ENCODE results near the gene CDK5. TPM values are rescaled to one million over a fixed set of nuclear protein-coding genes. Genes with fewer than 3 reads are reported as not detected.
A peak's percentile ranks its signal among the peaks of the same experiment; 100 is the strongest.

Gene CDK5
- total and polyA plus RNA-seq, 9 of the 15 experiments (the other 6 are each of a cell fraction or from before 2014, with no cell fraction given): 3.2 to 38.0 (median 27.5) TPM

DNA sequence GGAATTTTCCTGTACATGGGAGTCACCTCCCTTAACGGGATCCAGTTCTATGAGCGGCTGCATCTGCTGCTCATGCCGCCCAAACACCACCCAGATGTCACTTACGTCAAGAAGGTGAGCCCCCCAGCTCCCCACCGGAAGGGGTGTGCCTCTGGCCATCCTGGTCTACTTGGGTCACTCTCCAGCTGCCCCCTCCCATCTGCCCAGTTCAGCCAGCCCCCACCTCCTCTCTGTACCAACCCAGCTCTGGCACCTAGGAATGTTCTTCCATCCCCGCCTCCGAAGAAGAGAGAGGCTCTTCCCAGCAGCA is 17.9 kb upstream of the CDK5 start:
- Histone ChIP-seq H3K4me3 (no peak overlapping the region), H3K4me2 (ENCODE audit: insufficient read depth, low read length) (no peak overlapping the region), H3K36me3 (ENCODE audit: control insufficient read depth, insufficient read depth, low read length) (peaks cover 90% of the 10 kb centered on the region), H3K4me1 (replicated peaks in 1 of 2; ENCODE audit: control insufficient read depth in 2 of 2, insufficient read depth in 2 of 2, low read length in 2 of 2) (peaks cover 23 to 73% of the 10 kb centered on the region in 2 experiments), H4K20me1 (replicated peaks; ENCODE audit: control insufficient read depth, insufficient read depth, low read length) (peaks cover 5% of the 10 kb centered on the region), H3K9ac (ENCODE audit: insufficient read depth in 1 of 2, low read depth in 2 of 2, low read length in 2 of 2) (peak overlapping the region in 1 of 2 experiments; percentile 74; a peak in 2 of 4 replicates), H3K9me3 (replicated peaks; ENCODE audit: control insufficient read depth, insufficient read depth, low read depth, low read length) (no peaks in the 10 kb centered on the region), H3K27ac (ENCODE audit: extremely low read depth, low read depth, low read length) (no peak overlapping the region), H2AFZ (ENCODE audit: low read depth, low read length) (no peak overlapping the region), H3K9me1 (ENCODE audit: control insufficient read depth, insufficient read depth, low read length) (no peaks in the 10 kb centered on the region), H3K27me3 (ENCODE audit: control insufficient read depth in 2 of 2, insufficient read depth in 2 of 2, low read length in 2 of 2) (no peaks in the 10 kb centered on the region), H3K79me2 (ENCODE audit: control insufficient read depth, insufficient read depth, low read length) (peaks cover 21% of the 10 kb centered on the region)
- POLR2A ChIA-PET: interaction anchor here (1.2 to 1.8 kb wide), 5 partner anchors 8 to 48 kb away, joined by 4 to 8 read pairs (median 5); partner anchors contain the start of gene ABCB8
- no TSS peak for BruUV-seq (replicated peaks)
- no peak for DNase-seq (ENCODE audit: extremely low read depth in 1 of 4, low spot score in 3 of 4)
- in situ Hi-C loops (cut with MboI) (no loop called here), intact Hi-C loops (cut with micrococcal nuclease) (no loop called here)
- no peak for ATAC-seq
- TF ChIP-seq MTA1 (IDR thresholded peaks at IDR 0.05; ENCODE audit: borderline replicate concordance): no peak
- TF ChIP-seq CBFB (CRISPR knock-in tag; IDR thresholded peaks at IDR 0.05): no peak
- peak; percentile 56 for TF ChIP-seq RBFOX2 (IDR thresholded peaks at IDR 0.05; ENCODE audit: low read depth, low read length)
- no peak for TF ChIP-seq HDAC1 (IDR thresholded peaks at IDR 0.05)
- TF ChIP-seq, protein P1, sequence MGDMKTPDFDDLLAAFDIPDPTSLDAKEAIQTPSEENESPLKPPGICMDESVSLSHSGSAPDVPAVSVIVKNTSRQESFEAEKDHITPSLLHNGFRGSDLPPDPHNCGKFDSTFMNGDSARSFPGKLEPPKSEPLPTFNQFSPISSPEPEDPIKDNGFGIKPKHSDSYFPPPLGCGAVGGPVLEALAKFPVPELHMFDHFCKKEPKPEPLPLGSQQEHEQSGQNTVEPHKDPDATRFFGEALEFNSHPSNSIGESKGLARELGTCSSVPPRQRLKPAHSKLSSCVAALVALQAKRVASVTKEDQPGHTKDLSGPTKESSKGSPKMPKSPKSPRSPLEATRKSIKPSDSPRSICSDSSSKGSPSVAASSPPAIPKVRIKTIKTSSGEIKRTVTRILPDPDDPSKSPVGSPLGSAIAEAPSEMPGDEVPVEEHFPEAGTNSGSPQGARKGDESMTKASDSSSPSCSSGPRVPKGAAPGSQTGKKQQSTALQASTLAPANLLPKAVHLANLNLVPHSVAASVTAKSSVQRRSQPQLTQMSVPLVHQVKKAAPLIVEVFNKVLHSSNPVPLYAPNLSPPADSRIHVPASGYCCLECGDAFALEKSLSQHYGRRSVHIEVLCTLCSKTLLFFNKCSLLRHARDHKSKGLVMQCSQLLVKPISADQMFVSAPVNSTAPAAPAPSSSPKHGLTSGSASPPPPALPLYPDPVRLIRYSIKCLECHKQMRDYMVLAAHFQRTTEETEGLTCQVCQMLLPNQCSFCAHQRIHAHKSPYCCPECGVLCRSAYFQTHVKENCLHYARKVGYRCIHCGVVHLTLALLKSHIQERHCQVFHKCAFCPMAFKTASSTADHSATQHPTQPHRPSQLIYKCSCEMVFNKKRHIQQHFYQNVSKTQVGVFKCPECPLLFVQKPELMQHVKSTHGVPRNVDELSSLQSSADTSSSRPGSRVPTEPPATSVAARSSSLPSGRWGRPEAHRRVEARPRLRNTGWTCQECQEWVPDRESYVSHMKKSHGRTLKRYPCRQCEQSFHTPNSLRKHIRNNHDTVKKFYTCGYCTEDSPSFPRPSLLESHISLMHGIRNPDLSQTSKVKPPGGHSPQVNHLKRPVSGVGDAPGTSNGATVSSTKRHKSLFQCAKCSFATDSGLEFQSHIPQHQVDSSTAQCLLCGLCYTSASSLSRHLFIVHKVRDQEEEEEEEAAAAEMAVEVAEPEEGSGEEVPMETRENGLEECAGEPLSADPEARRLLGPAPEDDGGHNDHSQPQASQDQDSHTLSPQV (IDR thresholded peaks at IDR 0.05): no peak
- TF ChIP-seq PHB2 (IDR thresholded peaks at IDR 0.05; ENCODE audit: low read depth): no peak
- peak; percentile 62 for TF ChIP-seq POLR2G (IDR thresholded peaks at IDR 0.05; ENCODE audit: low read depth, low read length)
- no peak for TF ChIP-seq ZNF24 (IDR thresholded peaks at IDR 0.05)
- TF ChIP-seq, protein P2, sequence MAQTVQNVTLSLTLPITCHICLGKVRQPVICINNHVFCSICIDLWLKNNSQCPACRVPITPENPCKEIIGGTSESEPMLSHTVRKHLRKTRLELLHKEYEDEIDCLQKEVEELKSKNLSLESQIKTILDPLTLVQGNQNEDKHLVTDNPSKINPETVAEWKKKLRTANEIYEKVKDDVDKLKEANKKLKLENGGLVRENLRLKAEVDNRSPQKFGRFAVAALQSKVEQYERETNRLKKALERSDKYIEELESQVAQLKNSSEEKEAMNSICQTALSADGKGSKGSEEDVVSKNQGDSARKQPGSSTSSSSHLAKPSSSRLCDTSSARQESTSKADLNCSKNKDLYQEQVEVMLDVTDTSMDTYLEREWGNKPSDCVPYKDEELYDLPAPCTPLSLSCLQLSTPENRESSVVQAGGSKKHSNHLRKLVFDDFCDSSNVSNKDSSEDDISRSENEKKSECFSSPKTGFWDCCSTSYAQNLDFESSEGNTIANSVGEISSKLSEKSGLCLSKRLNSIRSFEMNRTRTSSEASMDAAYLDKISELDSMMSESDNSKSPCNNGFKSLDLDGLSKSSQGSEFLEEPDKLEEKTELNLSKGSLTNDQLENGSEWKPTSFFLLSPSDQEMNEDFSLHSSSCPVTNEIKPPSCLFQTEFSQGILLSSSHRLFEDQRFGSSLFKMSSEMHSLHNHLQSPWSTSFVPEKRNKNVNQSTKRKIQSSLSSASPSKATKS (CRISPR knock-in tag; IDR thresholded peaks at IDR 0.05): no peak
- TF ChIP-seq ZNF224 (CRISPR knock-in tag; IDR thresholded peaks at IDR 0.05): no peak
- TF ChIP-seq ZBED1 (IDR thresholded peaks at IDR 0.05): no peak
- no peak for TF ChIP-seq PHTF2 (CRISPR knock-in tag; IDR thresholded peaks at IDR 0.05)
- TF ChIP-seq ZC3H4 (CRISPR knock-in tag; IDR thresholded peaks at IDR 0.05; ENCODE audit: borderline replicate concordance): no peak
- TF ChIP-seq NBN (IDR thresholded peaks at IDR 0.05; ENCODE audit: low read depth): no peak
- TF ChIP-seq EP400 (IDR thresholded peaks at IDR 0.05): no peak
- TF ChIP-seq XRCC5 (IDR thresholded peaks at IDR 0.05; ENCODE audit: low read depth, low read length): no peak
- TF ChIP-seq CHCHD3 (CRISPR knock-in tag; IDR thresholded peaks at IDR 0.05): no peak
- 80% methylated on average over 7 of the region's 7 CpGs for WGBS (ENCODE audit: insufficient coverage, low coverage, missing lambda C conversion rate)
- CTCF ChIA-PET (ENCODE audit: low intra/inter-chr PET ratio): no interaction called here
- no peak for FAIRE-seq

All from K562 (cell line).